ENCODE results near the gene NUDT8.

NUDT8 gene

DNA sequence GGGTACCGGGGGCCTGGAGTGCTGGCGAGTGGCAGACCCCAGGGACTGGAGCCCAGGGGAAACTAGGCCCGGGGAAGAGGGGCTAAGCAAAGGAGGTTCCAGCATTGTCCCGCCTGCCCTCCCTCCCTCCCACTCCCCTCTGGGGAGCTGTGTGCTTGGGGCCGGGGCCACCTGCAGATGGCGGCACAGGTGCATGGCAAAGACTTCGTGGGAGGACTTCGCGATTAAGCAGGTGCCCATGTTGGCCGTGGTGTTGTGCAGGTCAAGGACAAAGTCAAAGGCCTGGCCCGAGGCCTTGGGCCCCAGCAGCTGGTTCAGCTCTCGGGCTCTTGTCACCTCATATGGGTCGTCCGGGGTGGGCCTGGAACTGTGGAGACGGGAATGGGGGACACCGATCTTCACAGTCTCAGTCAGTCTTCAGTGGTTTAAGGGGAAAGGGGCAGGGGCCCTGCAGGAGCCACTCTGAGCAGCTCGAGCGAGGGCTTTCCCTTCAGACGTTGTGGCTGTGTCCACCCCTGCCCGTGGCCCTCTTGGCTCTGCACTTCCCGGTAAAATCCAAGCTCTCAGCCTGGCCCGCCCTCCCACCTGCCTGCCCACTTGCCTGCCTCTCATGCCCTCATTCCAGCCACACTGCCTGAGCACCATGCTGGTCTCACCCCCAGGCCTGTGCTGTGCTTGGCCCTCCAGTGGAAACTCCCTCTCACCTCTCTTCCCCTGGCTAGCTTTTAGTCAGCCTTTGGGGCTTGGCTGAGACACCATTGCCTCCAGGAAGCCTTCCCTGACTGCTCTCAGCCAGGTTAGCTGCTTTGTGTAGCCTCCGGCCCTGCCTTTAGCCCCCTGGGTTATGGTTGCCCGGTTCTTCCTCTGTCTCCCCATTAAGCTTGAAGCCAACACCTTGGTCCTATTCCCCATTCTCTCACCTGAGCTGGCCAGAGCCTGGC lies 16.1 kb upstream of the NUDT8 start:
- H3K27ac ChIP-seq (ENCODE audit: low read length) = no peak overlapping the region
- H3K27me3 ChIP-seq (ENCODE audit: low read depth, low read length) = no peaks in the 10 kb centered on the region
- no peaks in the 10 kb centered on the region for H3K4me1 ChIP-seq (ENCODE audit: control insufficient read depth in 1 of 2, insufficient read depth in 2 of 2, low read length in 2 of 2)
- H3K4me3 ChIP-seq (ENCODE audit: low read depth in 1 of 2, low read length in 2 of 2) = no peak overlapping the region
- H3K36me3 ChIP-seq (ENCODE audit: control insufficient read depth in 1 of 2, insufficient read depth in 2 of 2, low read length in 2 of 2) = no peaks in the 10 kb centered on the region
- H3K9me3 ChIP-seq (ENCODE audit: control insufficient read depth in 1 of 2, low read length in 2 of 2) = no peaks in the 10 kb centered on the region

DNA sequence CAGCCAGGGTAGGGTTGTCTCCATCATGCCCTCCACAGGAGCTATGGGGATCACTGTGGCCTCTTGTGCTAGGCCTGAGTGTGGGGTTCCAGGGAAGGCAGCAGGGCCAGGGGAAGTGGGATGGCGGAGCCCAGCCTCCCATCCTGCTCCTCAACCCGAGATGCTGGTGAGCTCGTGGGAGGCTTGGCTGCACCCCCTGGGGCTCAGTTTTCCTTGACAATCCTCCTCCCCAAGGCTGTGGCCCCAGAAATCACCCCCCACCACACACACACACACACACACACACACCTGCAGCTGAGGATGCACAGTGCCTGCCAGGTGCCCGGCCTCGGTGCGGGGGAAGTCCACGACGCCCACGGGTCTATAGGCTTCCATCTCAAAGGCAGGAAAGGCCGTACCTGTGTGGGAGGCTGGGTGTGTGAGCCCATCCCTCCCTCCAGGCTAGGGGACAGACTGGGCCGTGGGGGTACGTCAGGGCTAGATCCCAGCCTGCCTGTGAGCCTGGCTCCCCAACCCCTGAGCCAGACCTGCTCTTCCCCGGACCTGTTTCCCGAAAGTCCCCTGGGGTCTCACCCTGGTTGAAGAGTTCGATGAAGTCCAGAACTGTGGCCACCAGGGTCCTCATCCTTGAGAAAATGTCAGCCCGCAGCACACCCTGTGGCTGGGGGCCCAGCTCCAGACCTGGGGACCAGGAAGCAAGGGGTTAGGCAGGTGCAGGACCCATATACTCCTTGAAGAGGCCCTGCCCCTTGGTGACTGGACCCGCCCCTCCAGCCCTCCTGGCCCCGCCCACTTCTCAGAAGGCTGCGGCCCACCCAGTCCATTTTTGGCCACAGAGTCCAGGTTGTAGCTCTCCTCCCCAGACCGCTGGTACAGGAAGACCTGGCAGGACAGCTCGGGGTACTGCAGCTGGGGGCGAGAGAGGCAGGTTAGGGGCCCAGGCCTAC lies 15.0 kb upstream of the NUDT8 start:
- no peaks in the 10 kb centered on the region for H3K9me3 ChIP-seq (ENCODE audit: control insufficient read depth in 1 of 2, low read length in 2 of 2)
- no peak overlapping the region for H3K4me3 ChIP-seq (ENCODE audit: low read depth in 1 of 2, low read length in 2 of 2)
- H3K36me3 ChIP-seq (ENCODE audit: control insufficient read depth in 1 of 2, insufficient read depth in 2 of 2, low read length in 2 of 2) = no peaks in the 10 kb centered on the region
- H3K27me3 ChIP-seq (ENCODE audit: low read depth, low read length) = peaks cover under 1% of the 10 kb centered on the region
- no peaks in the 10 kb centered on the region for H3K4me1 ChIP-seq (ENCODE audit: control insufficient read depth in 1 of 2, insufficient read depth in 2 of 2, low read length in 2 of 2)
- no peak overlapping the region for H3K27ac ChIP-seq (ENCODE audit: low read length)

DNA sequence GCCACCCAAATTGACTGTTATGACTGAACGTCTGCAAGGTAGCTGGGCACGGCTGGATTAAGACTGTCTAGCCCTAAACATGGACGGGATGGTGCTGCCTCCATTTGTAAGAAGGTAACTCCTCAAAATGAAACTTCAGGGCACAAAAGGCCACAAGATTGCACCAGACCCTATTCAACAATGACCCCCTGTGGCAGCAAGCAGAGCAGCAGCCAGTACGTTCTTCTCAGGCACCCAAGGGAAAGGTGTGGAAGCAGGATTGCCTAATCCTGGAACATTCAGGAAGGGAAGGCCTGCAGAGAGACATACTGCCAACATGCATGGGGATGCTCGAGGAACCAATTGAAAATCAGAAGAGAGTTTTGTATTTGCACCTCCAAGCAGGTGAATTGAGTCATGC lies 14.3 kb upstream of the NUDT8 start:
- H3K4me1 ChIP-seq (ENCODE audit: control insufficient read depth in 1 of 2, insufficient read depth in 2 of 2, low read length in 2 of 2) = no peaks in the 10 kb centered on the region
- H3K27ac ChIP-seq (ENCODE audit: low read length) = no peak overlapping the region
- H3K9me3 ChIP-seq (ENCODE audit: control insufficient read depth in 1 of 2, low read length in 2 of 2) = no peaks in the 10 kb centered on the region
- no peak overlapping the region for H3K4me3 ChIP-seq (ENCODE audit: low read depth in 1 of 2, low read length in 2 of 2)
- no peaks in the 10 kb centered on the region for H3K36me3 ChIP-seq (ENCODE audit: control insufficient read depth in 1 of 2, insufficient read depth in 2 of 2, low read length in 2 of 2)
- H3K27me3 ChIP-seq (ENCODE audit: low read depth, low read length) = peaks cover 4% of the 10 kb centered on the region

DNA sequence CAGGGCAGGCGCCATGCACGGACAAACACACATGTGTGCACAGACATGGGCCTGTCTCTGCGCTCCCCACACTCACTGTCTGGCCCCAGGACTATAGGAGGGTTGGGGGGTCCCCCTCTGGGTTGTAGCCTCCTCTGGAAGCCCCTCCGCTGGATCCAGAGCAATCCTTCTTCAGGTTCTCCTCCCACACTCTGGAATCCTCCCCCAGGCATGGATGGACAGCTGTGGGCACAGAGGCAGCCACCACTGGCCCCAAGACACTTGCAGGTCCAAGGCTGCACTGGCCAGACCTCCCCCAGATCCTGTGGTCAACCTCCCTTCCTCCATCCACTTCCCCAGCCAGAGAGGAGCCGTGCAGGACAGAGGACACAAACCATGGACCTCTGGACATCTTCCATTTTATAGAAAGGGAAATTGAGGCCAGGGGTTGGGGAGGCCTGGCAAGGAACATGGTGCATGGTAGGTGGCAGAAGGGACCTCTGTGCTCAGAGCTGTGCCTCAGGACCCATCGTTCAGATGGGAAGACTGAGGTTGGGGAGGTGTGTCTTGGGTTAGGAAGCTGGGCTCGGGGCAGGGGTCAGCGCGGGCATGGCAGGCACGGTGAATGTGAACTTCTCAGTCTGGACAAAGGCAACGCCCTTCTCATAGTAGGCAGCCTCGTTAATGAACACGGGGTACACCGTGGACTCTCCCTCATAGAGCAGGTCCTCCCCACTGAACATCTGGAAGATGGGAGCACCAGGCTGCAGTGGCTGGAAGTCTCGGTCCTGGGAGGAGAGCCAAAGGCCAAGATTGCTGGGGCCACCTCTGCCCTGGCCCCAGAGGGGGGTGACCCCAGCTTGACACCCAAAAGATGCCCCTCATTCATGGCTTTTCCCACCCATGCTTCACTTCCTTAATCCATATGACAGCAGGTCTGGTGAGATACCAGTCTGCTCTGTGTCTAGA lies 12.7 kb upstream of the NUDT8 start:
- no peaks in the 10 kb centered on the region for H3K9me3 ChIP-seq (ENCODE audit: control insufficient read depth in 1 of 2, low read length in 2 of 2)
- H3K4me1 ChIP-seq (ENCODE audit: control insufficient read depth in 1 of 2, insufficient read depth in 2 of 2, low read length in 2 of 2) = no peaks in the 10 kb centered on the region
- H3K27ac ChIP-seq (ENCODE audit: low read length) = no peak overlapping the region
- peaks cover 4% of the 10 kb centered on the region for H3K27me3 ChIP-seq (ENCODE audit: low read depth, low read length)
- H3K36me3 ChIP-seq (ENCODE audit: control insufficient read depth in 1 of 2, insufficient read depth in 2 of 2, low read length in 2 of 2) = no peaks in the 10 kb centered on the region
- H3K4me3 ChIP-seq (ENCODE audit: low read depth in 1 of 2, low read length in 2 of 2) = no peak overlapping the region

DNA sequence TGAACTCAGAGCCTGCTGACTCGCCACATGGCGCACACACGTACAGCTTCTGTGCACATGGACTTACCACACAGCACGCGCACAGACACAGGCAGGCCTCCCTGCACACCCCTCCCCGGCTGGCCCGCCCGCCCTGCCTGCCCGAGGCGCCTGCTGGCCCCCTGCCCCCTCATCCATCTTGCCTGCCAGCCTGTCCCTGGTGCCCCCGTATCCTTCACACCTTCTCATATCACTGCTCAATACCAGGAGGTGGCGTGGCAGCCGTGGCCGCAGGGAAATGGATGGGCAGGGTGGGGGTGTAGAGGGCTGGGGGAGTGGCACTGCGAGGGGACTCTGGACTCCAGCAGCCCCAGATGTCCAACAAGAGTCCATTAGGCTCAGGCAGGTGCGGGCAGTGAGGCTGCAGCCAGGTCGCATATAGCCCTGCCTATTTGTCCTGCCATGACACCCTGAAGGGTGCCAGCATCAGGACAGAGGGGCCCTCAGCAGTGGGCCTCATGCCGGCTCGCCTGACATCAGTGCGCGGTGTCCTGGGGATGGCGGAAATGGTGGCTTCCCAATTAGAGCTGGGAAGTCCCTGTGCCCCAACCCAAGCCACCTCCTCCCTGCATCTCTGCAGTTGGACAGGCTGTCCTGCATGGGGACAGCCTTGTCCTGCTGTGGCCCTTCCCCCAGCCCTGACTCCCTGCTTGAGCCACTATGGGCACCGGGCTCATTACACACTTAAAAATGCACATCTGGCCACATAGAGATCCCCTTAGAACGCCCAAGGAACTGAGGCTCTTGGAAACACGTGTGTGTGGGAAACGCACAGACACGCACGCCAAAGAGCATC lies 11.8 kb upstream of the NUDT8 start:
- no peaks in the 10 kb centered on the region for H3K4me1 ChIP-seq (ENCODE audit: control insufficient read depth in 1 of 2, insufficient read depth in 2 of 2, low read length in 2 of 2)
- no peak overlapping the region for H3K27ac ChIP-seq (ENCODE audit: low read length)

DNA sequence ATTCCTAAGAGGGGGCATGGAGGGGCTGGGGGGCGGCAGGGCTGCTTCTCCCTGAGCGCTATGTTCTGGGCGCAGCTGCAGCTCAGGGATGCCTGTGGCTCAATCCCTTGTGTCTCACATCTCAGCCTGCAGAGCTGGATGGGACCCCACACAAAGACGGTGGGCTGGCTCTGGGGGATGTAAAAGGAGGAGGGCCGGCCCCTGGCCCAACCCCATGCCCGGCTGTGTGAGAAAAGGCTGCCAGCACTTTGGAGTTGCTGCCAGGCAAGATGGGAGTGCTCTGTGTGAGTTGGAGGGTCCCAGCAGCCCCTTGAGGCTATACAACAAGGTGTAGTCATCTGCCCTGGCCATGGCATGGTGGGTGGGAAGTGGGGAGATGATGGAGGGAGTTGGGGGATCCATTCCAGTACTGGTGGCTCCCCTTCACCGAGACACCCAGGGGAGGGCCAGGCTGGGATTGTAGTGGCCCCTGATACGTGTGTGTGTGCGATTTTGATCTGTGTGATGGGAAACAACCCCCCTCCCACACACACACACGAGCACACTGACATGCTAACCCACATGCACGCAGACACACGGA lies 11.1 kb upstream of the NUDT8 start:
- Histone ChIP-seq H3K27me3 (ENCODE audit: low read depth, low read length) (peaks cover 4% of the 10 kb centered on the region), H3K4me3 (ENCODE audit: low read depth in 1 of 2, low read length in 2 of 2) (no peak overlapping the region)

More for the DNA sequence above, 11.8 kb upstream of the NUDT8 start:
- Histone ChIP-seq H3K27me3 (ENCODE audit: low read depth, low read length) (peaks cover 4% of the 10 kb centered on the region), H3K4me3 (ENCODE audit: low read depth in 1 of 2, low read length in 2 of 2) (no peak overlapping the region), H3K36me3 (ENCODE audit: control insufficient read depth in 1 of 2, insufficient read depth in 2 of 2, low read length in 2 of 2) (no peaks in the 10 kb centered on the region), H3K9me3 (ENCODE audit: control insufficient read depth in 1 of 2, low read length in 2 of 2) (no peaks in the 10 kb centered on the region)

DNA sequence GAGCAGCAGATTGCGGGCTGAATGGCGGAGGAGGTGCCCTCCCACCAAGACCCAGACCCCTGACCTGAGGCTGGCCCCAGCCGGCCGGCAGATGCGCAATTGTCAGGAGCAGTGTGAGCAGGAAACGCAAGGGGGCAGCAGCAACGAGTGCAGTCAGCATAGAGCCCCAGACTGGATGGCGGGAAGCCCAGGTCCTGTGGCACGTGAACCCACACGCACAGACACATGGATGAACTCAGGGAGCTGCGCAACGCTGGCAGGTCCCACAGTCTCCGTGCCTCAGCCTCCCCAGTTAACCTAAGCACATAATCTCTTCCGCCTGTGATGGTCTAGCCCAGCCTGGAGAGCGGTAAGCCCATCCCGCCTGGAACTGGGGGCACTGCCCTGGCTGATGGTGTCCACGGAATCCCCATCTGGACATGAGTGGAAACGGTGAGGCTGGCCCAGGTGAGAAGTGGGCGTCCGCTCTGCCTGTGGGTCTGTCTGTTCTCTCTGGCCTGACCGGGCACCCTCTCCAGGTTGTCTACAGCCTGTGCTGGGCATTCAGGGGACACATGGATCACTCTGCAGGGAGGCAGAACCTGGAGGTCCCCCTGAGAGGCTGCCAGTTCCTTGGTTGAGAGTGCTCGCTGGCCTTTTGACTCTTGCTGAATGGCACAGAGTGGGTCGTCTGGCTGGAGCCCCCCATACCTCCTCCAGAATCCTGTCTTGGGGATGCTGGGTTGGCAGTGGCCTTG lies 10.5 kb upstream of the NUDT8 start:
- H3K36me3 ChIP-seq (ENCODE audit: control insufficient read depth in 1 of 2, insufficient read depth in 2 of 2, low read length in 2 of 2) = no peaks in the 10 kb centered on the region
- H3K27ac ChIP-seq (ENCODE audit: low read length) = no peak overlapping the region
- H3K4me3 ChIP-seq (ENCODE audit: low read depth in 1 of 2, low read length in 2 of 2) = no peak overlapping the region
- no peaks in the 10 kb centered on the region for H3K4me1 ChIP-seq (ENCODE audit: control insufficient read depth in 1 of 2, insufficient read depth in 2 of 2, low read length in 2 of 2)
- no peaks in the 10 kb centered on the region for H3K9me3 ChIP-seq (ENCODE audit: control insufficient read depth in 1 of 2, low read length in 2 of 2)
- H3K27me3 ChIP-seq (ENCODE audit: low read depth, low read length) = peaks cover 4% of the 10 kb centered on the region

More for the DNA sequence above, 11.1 kb upstream of the NUDT8 start:
- Histone ChIP-seq H3K9me3 (ENCODE audit: control insufficient read depth in 1 of 2, low read length in 2 of 2) (no peaks in the 10 kb centered on the region), H3K36me3 (ENCODE audit: control insufficient read depth in 1 of 2, insufficient read depth in 2 of 2, low read length in 2 of 2) (no peaks in the 10 kb centered on the region), H3K27ac (ENCODE audit: low read length) (no peak overlapping the region), H3K4me1 (ENCODE audit: control insufficient read depth in 1 of 2, insufficient read depth in 2 of 2, low read length in 2 of 2) (no peaks in the 10 kb centered on the region)

DNA sequence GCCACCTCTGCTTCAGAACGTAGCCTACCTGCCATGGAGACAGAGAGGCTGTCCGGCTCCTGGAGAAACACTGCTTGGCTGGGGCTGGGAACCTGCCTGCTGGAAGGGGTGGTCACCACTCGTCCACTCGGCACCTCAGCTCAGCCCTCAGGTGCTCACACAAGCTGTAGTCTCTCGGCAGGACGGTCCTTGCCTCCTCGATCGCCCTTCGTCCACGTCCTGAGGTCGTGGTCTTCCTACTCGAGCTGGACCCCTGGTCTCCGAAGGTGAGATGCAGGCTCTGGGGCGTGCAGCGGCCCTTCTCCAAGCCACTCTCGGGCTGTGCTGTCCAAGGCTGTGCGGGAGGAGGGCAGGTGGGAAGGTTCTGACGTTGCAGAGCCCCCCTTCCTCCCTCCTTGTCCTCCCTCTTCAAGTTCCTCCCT lies 9.7 kb upstream of the NUDT8 start, which contains the start of gene TBX10:
TBX10 (minus strand) TSS at position 326 of the 422 bp plus-strand sequence; CDS start at position 35, 291 bp downstream.
- no peaks in the 10 kb centered on the region for H3K4me1 ChIP-seq (ENCODE audit: control insufficient read depth in 1 of 2, insufficient read depth in 2 of 2, low read length in 2 of 2)

DNA sequence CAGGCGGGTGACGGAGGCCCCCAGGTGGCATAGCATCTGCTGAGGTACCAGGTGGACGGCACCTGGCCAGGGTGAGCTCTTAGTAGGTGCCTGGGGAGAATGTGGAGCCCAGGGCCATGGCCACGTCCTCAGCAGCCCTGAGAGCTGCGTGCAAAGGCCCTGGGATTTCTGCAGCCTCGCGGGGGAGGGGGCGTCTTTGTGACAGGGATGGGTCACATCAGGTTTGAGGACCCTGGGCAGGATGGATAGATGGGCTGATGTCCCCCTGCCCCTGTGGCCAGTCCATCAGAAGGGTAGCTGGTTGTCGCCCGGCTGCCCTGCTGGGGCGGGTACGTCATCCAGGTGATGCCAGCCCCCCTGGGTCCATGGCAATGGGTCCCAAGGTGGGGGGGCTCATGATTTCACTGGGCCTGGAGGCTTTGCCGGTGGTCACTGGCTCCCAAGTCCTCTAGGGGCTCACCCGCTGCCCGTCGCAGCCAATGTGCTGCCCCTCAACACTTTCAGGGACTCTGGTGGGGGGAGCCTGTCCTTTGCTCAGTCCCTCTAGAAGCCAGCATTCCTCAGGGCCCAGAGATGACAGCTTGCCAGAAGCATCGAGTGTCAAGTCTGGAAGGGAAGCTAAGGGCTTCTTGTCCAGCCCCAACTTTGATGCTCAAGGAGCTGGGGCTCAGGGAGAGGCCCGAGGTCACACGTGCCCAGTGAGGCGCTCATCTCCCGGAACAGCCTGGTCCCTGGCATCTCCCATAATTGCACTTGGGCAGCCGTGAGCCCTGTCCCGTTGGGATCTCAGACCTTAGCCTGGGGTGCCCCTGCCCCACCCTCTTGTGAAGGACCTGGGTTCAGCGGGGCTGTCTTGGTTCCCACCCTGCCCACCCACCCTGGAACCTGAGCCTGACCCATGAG lies 9.0 kb upstream of the NUDT8 start:
- Histone ChIP-seq H3K4me3 (ENCODE audit: low read depth in 1 of 2, low read length in 2 of 2) (no peak overlapping the region), H3K4me1 (ENCODE audit: control insufficient read depth in 1 of 2, insufficient read depth in 2 of 2, low read length in 2 of 2) (no peaks in the 10 kb centered on the region), H3K36me3 (ENCODE audit: control insufficient read depth in 1 of 2, insufficient read depth in 2 of 2, low read length in 2 of 2) (no peaks in the 10 kb centered on the region), H3K27ac (ENCODE audit: low read length) (no peak overlapping the region), H3K9me3 (ENCODE audit: control insufficient read depth in 1 of 2, low read length in 2 of 2) (no peaks in the 10 kb centered on the region), H3K27me3 (ENCODE audit: low read depth, low read length) (peaks cover 4% of the 10 kb centered on the region)

More for the DNA sequence above, 9.7 kb upstream of the NUDT8 start, which contains the start of gene TBX10:
- H3K36me3 ChIP-seq (ENCODE audit: control insufficient read depth in 1 of 2, insufficient read depth in 2 of 2, low read length in 2 of 2) = no peaks in the 10 kb centered on the region
- no peak within 1 kb of the TSS for H3K4me3 ChIP-seq (ENCODE audit: low read depth in 1 of 2, low read length in 2 of 2)
- H3K9me3 ChIP-seq (ENCODE audit: control insufficient read depth in 1 of 2, low read length in 2 of 2) = no peaks in the 10 kb centered on the region
- no peak within 1 kb of the TSS for H3K27ac ChIP-seq (ENCODE audit: low read length)
- peaks cover 4% of the 10 kb centered on the region for H3K27me3 ChIP-seq (ENCODE audit: low read depth, low read length)
